ENCODE results near the gene TEAD3.
"Not testable (repeated sequence)": the region's sequence is repeated elsewhere in the genome, so short reads cannot be mapped to it uniquely, and the experiment has no call there.

Gene TEAD3

DNA sequence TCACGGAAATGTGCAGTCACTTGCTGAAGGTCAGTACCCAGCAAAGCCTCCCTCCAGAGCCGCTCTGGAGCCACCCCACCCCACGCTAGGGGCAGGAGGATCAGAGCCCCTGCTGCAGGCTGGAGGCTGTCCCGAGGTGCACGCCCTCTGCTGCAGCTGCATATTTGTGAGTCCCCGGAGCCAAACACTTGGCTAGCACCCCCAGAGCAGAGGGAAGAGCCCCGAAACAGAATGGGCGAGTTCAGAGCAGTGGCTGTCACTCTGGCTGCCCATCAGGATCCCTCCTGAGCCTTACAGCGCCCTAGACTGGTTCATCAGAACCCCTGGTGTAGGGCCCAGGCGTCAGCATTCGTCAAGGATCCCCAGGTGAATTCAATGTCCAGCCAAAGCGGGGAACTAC is 25.3 kb upstream of the TEAD3 start:
- ChIA-PET CTCF (interaction anchor here (0.5 to 6.6 kb wide), 29 partner anchors 8 to 434 kb away, joined by 3 to 88 read pairs (median 5); partner anchors contain the start of gene ARMC12), POLR2A (interaction anchor here (0.6 kb wide), 1 partner anchor 215 kb away, joined by 4 read pairs; no protein-coding TSS in a partner anchor)
- no peak for TF ChIP-seq CTCF (IDR thresholded peaks at IDR 0.05; ENCODE audit: control extremely low read depth, extremely low read depth, low read depth, missing control alignments)
- no peak for DNase-seq (ENCODE audit: extremely low spot score)

DNA sequence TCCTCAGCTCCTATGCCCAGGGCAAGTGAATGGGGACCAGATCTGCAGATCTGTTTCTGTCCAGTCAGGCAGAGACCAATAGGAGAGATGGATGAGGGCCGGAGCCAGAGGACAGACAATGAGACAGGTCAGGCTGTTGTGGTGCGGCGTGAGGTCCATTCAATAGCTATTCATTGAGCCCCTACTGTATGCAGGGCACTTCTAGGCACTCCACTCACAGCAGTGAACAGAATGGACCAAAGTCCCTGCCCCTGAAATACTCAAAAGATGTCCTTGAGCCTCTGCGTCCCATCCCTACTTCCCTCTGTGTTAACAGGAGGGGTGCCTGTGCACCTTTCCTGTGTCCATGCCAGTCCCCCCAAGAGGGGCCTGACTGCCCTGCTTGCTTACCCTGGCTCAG is 24.4 kb upstream of the TEAD3 start:
- POLR2A ChIA-PET = no interaction called here
- TF ChIP-seq CTCF (IDR thresholded peaks at IDR 0.05; ENCODE audit: control extremely low read depth, extremely low read depth, low read depth, missing control alignments) = no peak
- DNase-seq (ENCODE audit: extremely low spot score) = no peak
- CTCF ChIA-PET = interaction anchor here (0.7 to 6.6 kb wide), 9 partner anchors 13 to 217 kb away, joined by 3 to 88 read pairs (median 4); partner anchors contain the start of gene ARMC12

DNA sequence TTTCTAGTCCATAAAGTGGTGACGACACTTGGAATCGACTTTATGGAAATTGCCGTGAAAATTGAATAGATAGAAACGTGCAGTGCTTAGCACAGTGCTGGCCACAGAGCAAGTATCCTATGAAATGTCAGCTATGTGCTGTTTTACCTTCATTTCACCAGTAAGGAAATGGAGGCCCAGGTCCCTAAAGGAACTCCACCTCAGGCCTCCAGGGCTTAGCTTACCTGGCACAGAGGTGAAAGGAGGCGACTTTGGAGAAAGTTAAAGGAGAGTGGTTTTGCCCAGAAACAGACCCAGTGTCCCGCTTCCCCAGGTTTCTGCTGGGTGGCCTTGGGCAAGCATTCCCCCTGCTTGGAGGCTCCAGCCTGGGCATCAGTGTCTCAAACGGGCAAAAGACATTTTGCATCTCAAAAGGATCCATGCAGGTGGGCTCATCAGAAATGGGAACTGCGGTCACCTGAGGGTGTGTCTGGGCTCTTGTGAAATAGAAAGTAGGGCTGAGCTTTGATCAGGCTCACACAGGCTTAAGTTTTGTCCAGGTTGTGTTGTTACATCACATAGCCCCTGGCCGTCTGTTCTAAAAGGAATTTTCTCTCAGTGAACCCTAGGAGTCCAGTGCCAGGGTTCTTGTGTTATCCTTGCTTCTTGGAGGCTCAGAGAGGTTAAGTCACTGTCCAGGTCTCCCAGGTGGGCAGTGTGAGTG is 22.6 kb upstream of the TEAD3 start:
- DNase-seq (ENCODE audit: extremely low spot score) = no peak
- TF ChIP-seq CTCF (IDR thresholded peaks at IDR 0.05; ENCODE audit: control extremely low read depth, extremely low read depth, low read depth, missing control alignments) = no peak
- POLR2A ChIA-PET = no interaction called here
- CTCF ChIA-PET = interaction anchor here (1.6 to 6.6 kb wide), 4 partner anchors 14 to 219 kb away, joined by 4 to 88 read pairs (median 34); partner anchors contain the start of gene ARMC12

DNA sequence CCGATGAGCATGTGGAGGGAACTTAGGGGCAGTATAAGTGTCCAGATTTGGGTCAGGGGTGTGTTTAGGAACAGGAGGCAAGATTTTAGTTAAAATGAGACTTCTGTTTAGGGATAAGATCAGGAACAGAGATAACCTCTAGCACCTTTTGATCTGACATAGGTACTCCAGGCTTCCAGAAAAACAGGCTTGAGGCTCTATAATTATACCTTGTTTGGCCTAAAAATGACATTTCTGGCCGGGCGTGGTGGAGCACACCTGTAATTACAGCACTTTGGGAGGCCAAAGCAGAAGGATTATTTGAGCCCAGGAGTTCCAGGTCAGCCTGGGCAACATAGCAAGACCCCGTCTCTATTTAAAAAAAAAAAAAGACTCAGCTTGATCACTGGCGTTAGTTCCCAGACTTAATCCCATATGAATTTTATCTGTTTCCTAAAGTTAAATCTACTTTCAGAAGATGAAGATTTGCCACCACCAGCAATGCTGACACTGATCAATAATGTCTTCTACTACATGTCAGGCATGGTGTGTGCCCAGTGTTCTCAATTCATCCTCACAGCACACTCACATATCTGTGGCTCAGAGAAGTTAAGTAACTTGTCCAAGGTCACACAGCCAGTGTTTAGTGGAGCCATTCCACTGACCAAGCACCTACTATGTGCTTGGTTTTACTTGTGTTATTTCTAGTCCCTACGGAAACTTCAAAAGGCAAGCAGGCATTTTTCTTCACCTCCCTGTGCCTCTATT is 21.9 kb upstream of the TEAD3 start:
- POLR2A ChIA-PET = no interaction called here
- TF ChIP-seq CTCF (IDR thresholded peaks at IDR 0.05; ENCODE audit: control extremely low read depth, extremely low read depth, low read depth, missing control alignments) = no peak
- no peak for DNase-seq (ENCODE audit: extremely low spot score)
- CTCF ChIA-PET = interaction anchor here (1.0 to 6.6 kb wide), 3 partner anchors 15 to 218 kb away, joined by 3 to 49 read pairs (median 18); partner anchors contain the start of gene ARMC12

- CTCF ChIA-PET = interaction anchor here (1.0 to 3.6 kb wide), 2 partner anchors 66 to 218 kb away, joined by 3 to 18 read pairs; partner anchors contain the start of gene ARMC12
- DNase-seq (ENCODE audit: extremely low spot score); POLR2A ChIA-PET: not testable (repeated sequence)
Measured at GRCh38 chr6:35517978-35518377, 21.1 kb upstream of the TEAD3 start.

GRCh38 chr6:35516712-35517111 is 19.8 kb upstream of the TEAD3 start:
- ChIA-PET CTCF (interaction anchor here (0.8 to 3.6 kb wide), 4 partner anchors 15 to 220 kb away, joined by 3 to 18 read pairs (median 3); partner anchors contain the start of gene ARMC12), POLR2A (interaction anchor here (0.6 kb wide), 1 partner anchor 191 kb away, joined by 4 read pairs; no protein-coding TSS in a partner anchor)
- TF ChIP-seq CTCF (IDR thresholded peaks at IDR 0.05; ENCODE audit: control extremely low read depth, extremely low read depth, low read depth, missing control alignments) = no peak
- DNase-seq (ENCODE audit: extremely low spot score) = no peak

DNA sequence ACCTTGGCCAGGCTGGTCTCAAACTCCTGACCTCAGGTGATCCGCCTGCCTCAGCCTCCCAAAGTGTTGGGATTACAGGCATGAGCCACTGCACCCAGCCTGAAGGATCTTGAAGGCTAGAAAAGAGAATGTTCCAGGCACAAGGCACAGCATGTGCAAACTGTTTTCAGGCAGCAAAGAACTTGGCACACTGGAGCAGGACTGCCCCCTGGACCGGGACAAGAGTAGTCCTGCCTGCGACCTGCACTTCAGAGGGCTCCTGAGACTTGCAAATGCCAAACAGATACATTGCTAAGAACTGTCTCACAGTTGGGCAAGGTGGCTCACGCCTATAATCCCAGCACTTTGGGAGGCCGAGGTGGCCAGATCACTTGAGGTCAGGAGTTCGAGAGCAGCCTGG is 19.1 kb upstream of the TEAD3 start:
- POLR2A ChIA-PET; DNase-seq (ENCODE audit: extremely low spot score): not testable (repeated sequence)
- CTCF ChIA-PET = interaction anchor here (1.4 to 3.6 kb wide), 2 partner anchors 34 to 221 kb away, joined by 3 to 18 read pairs; partner anchors contain the start of gene ARMC12

Data from GM10248 (cell line).